ENCODE data around the gene PPFIA1. TPM values are rescaled to one million over a fixed set of nuclear protein-coding genes. Genes with fewer than 3 reads are reported as not detected.

Gene PPFIA1
- total RNA-seq, 4 donors from 2014 or later: 21.0 to 34.7 (median 29.8) TPM

DNA sequence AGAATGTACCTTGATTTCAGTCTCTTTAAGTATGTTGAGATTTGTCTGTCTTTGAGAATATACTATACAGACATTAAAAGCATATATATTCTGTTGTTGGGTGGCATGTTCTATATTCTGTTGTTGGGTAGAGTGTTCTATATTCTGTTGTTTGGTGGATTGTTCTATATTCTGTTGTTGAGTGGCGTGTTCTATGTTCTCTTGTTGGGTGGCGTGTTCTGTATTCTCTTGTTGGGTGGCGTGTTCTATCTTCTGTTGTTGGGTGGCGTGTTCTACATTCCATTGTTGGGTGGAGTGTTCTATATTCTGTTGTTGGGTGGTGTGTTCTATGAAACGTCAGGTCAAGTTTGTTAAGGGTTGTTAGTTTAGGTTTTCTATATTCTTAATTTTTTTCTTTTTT lies 100.8 kb downstream of the PPFIA1 start:
- no peak overlapping the region for H3K4me3 ChIP-seq
- H3K36me3 ChIP-seq: peaks cover 0 to 63% (median 5%) of the 10 kb centered on the region in 3 donors
- H3K4me1 ChIP-seq: no peaks in the 10 kb centered on the region
- H3K27me3 ChIP-seq: no peaks in the 10 kb centered on the region
- no peak for TF ChIP-seq POLR2A (IDR thresholded peaks at IDR 0.05)
- TF ChIP-seq, protein P1, sequence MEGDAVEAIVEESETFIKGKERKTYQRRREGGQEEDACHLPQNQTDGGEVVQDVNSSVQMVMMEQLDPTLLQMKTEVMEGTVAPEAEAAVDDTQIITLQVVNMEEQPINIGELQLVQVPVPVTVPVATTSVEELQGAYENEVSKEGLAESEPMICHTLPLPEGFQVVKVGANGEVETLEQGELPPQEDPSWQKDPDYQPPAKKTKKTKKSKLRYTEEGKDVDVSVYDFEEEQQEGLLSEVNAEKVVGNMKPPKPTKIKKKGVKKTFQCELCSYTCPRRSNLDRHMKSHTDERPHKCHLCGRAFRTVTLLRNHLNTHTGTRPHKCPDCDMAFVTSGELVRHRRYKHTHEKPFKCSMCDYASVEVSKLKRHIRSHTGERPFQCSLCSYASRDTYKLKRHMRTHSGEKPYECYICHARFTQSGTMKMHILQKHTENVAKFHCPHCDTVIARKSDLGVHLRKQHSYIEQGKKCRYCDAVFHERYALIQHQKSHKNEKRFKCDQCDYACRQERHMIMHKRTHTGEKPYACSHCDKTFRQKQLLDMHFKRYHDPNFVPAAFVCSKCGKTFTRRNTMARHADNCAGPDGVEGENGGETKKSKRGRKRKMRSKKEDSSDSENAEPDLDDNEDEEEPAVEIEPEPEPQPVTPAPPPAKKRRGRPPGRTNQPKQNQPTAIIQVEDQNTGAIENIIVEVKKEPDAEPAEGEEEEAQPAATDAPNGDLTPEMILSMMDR (IDR thresholded peaks at IDR 0.05): no peak
- no peak overlapping the region for H3K27ac ChIP-seq
- no peaks in the 10 kb centered on the region for H3K9me3 ChIP-seq
- 53 to 57% methylated on average over 5 of the region's 5 CpGs for WGBS, 2 donors
- intact Hi-C loops (cut with DNase I): no loop called here
- no peak for DNase-seq

DNA sequence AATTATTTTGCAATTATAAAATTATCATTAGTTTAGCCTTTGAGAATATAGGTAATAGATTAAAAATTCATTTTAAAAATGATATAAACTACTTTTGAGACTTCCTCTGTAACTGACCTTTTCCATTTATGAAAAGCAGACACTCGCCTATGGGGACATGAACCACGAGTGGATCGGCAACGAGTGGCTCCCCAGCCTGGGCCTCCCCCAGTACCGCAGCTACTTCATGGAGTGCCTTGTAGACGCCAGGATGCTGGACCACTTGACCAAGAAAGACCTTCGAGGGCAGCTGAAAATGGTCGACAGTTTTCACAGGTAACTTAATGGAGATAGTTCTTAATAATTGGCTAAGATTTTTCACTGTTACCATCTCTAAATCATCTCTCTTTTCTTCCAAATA lies 101.6 kb downstream of the PPFIA1 start:
- no peak for DNase-seq
- 88 to 97% methylated on average over 8 of the region's 8 CpGs for WGBS, 2 donors
- no peaks in the 10 kb centered on the region for H3K9me3 ChIP-seq
- no peaks in the 10 kb centered on the region for H3K27me3 ChIP-seq
- H3K4me3 ChIP-seq: no peak overlapping the region
- intact Hi-C loops (cut with DNase I): no loop called here
- H3K27ac ChIP-seq: no peak overlapping the region
- no peaks in the 10 kb centered on the region for H3K4me1 ChIP-seq
- H3K36me3 ChIP-seq: peaks cover 0 to 69% (median 11%) of the 10 kb centered on the region in 3 donors
- TF ChIP-seq, protein P1 (IDR thresholded peaks at IDR 0.05): no peak
- no peak for TF ChIP-seq POLR2A (IDR thresholded peaks at IDR 0.05)

DNA sequence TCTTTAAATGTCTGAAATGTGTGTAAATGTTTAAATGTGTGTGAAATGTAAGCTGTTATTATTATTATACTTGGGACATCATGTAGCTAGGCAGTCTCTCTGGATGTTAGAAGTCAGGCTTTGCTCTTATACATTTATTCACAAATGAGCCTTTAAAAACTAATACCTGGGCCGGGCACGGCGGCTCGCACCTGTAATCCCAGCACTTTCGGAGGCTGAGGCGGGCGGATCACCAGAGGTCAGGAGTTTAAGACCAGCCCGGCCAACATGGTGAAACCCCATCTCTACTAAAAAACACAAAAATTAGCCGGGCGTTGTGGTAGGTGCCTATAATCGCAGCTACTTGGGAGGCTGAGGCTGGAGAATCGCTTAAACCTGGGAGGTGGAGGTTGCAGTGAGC lies 106.1 kb downstream of the PPFIA1 start:
- H3K36me3 ChIP-seq: peaks cover 14 to 97% (median 27%) of the 10 kb centered on the region in 3 donors

DNA sequence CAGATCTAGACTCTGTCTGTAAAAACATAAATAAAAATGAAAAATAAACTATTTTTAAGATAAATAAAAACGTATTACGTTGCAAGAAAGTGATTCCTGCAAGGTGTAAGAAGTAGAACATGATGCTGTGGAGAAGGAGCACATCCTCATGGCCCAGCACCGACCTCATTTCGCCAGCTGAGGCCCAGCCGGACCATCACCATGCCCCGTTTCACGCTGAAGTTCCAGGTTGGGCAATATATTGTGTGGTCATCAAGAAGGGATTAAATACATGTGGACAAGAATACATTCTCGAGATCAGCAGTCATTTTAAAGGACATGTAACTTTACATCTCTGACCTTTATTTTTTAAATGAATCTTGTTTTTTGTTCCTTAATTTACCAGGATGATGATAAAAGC lies 107.2 kb downstream of the PPFIA1 start:
- no peaks in the 10 kb centered on the region for H3K9me3 ChIP-seq
- H3K27ac ChIP-seq: no peak overlapping the region
- peaks cover 14 to 99% (median 27%) of the 10 kb centered on the region in 3 donors for H3K36me3 ChIP-seq
- 86 to 89% methylated on average over 8 of the region's 8 CpGs for WGBS, 2 donors
- DNase-seq: no peak
- intact Hi-C loops (cut with DNase I): no loop called here
- TF ChIP-seq, protein P1 (IDR thresholded peaks at IDR 0.05): no peak
- TF ChIP-seq POLR2A (IDR thresholded peaks at IDR 0.05): no peak
- H3K27me3 ChIP-seq: no peaks in the 10 kb centered on the region
- H3K4me3 ChIP-seq: no peak overlapping the region
- no peaks in the 10 kb centered on the region for H3K4me1 ChIP-seq

More for the DNA sequence above, 106.1 kb downstream of the PPFIA1 start:
- Histone ChIP-seq H3K27ac (no peak overlapping the region), H3K4me1 (no peaks in the 10 kb centered on the region), H3K27me3 (no peaks in the 10 kb centered on the region), H3K4me3 (no peak overlapping the region), H3K9me3 (no peaks in the 10 kb centered on the region)
- 93 to 100% methylated on average over 12 of the region's 12 CpGs for WGBS, 2 donors
- TF ChIP-seq, protein P1 (IDR thresholded peaks at IDR 0.05): no peak
- no peak for TF ChIP-seq POLR2A (IDR thresholded peaks at IDR 0.05)
- DNase-seq: no peak
- intact Hi-C loops (cut with DNase I): no loop called here

DNA sequence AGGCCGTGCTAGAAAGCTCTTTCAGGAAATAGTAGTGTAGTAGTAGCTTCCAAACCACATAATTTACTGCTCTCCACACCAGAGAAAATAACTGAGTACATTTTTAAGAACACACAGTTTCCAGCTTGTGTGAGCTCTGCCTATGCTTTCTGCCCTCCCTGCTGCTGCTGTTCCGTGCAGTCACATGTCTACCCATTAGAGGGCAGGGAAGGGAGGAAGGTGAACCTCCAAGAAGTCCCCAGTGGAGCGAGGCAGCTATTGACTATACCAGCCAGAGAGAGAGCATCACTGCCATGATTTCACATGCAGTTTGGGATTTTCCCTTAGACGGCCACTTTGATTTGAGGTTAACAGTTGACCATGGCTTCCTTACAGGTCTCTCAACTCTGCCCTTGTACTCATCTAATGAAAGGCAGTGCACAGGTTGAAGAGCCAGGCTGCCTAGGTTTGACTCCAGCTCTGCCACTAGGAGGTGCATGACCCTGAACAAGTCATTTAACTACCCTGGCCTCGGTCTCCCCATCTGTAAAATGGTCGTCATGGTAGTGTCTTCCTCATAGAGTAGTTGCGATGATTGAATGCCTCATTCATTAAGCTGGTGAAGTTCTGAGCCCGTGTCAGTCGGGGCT lies 108.1 kb downstream of the PPFIA1 start:
- DNase-seq: no peak
- intact Hi-C loops (cut with DNase I): no loop called here
- H3K4me3 ChIP-seq: no peak overlapping the region
- no peaks in the 10 kb centered on the region for H3K9me3 ChIP-seq
- no peak for TF ChIP-seq POLR2A (IDR thresholded peaks at IDR 0.05)
- TF ChIP-seq, protein P1 (IDR thresholded peaks at IDR 0.05): no peak
- H3K4me1 ChIP-seq: peaks cover 0 to 2% (median 0%) of the 10 kb centered on the region in 3 donors
- H3K27ac ChIP-seq: no peak overlapping the region
- peaks cover 14 to 98% (median 22%) of the 10 kb centered on the region in 3 donors for H3K36me3 ChIP-seq
- no peaks in the 10 kb centered on the region for H3K27me3 ChIP-seq
- 85 to 87% methylated on average over 9 of the region's 9 CpGs for WGBS, 2 donors

All from esophagus squamous epithelium (tissue), 5 donors.